Measurements from ENCODE around the gene ANKRD11.
"Not testable (repeated sequence)": the region's sequence is repeated elsewhere in the genome, so short reads cannot be mapped to it uniquely, and the experiment has no call there.

The ANKRD11 gene

DNA sequence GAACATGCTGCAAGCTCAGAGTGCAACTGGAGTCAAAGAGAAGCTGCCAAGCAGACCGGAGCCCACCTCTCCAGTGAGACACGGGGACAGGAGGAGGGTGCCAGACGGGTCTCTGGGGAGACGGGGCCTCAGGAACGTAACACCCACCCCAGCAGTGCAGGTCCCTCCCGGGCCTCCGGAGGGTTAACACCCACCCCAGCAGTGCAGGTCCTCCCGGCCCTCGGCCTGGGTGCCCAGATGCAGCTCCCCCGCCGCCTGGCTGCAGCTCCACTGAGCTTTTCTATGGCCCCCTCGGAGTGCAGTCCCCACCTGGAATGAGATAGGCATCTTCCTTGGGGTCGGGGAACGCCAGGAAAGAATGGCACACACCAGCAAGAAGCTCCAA lies 182.9 kb downstream of the ANKRD11 start:
- Histone ChIP-seq H2AFZ (ENCODE audit: low read depth, low read length) (no peak overlapping the region), H2BK15ac (ENCODE audit: low read depth, poor library complexity, severe bottlenecking) (no peak overlapping the region), H3K9ac (ENCODE audit: low read length) (no peak overlapping the region), H3K27ac (ENCODE audit: low read length, poor library complexity, severe bottlenecking) (no peak overlapping the region), H4K91ac (ENCODE audit: low read length) (no peak overlapping the region), H3K79me1 (replicated peaks; ENCODE audit: low read length, poor library complexity, severe bottlenecking) (peaks cover 48% of the 10 kb centered on the region), H4K8ac (ENCODE audit: low read length) (no peak overlapping the region), H3K18ac (ENCODE audit: low read depth in 1 of 2, low read length in 2 of 2) (no peak overlapping the region), H3K4me2 (ENCODE audit: low read length, poor library complexity, severe bottlenecking) (no peak overlapping the region), H2AK5ac (ENCODE audit: low read length, severe bottlenecking) (no peak overlapping the region), H2BK5ac (ENCODE audit: low read depth, low read length, poor library complexity, severe bottlenecking) (no peak overlapping the region), H3K36me3 (ENCODE audit: control insufficient read depth in 1 of 2, insufficient read depth in 2 of 2, low read depth in 1 of 2, low read length in 2 of 2) (peaks cover 58 to 60% of the 10 kb centered on the region in 2 experiments), H3K9me3 (ENCODE audit: control insufficient read depth, low read length) (no peaks in the 10 kb centered on the region), H2BK120ac (ENCODE audit: low read depth, low read length) (no peak overlapping the region), H3K23ac (ENCODE audit: low read length in 2 of 2) (no peak overlapping the region), H3K14ac (ENCODE audit: low read length in 2 of 2) (no peak overlapping the region), H3K4me1 (ENCODE audit: control insufficient read depth, insufficient read depth, low read depth, low read length) (peaks cover 12% of the 10 kb centered on the region), H3K27me3 (ENCODE audit: control insufficient read depth in 1 of 2, insufficient read depth in 1 of 2, low read length in 2 of 2) (no peaks in the 10 kb centered on the region), H3K4ac (ENCODE audit: low read depth in 1 of 2, low read length in 2 of 2) (no peak overlapping the region), H3K4me3 (ENCODE audit: insufficient read depth in 1 of 2, low read depth in 1 of 2, low read length in 2 of 2) (no peak overlapping the region), H2BK12ac (ENCODE audit: low read length in 2 of 2) (no peak overlapping the region)
- 99% methylated on average over 14 of the region's 14 CpGs for WGBS
- no peak for DNase-seq

DNA sequence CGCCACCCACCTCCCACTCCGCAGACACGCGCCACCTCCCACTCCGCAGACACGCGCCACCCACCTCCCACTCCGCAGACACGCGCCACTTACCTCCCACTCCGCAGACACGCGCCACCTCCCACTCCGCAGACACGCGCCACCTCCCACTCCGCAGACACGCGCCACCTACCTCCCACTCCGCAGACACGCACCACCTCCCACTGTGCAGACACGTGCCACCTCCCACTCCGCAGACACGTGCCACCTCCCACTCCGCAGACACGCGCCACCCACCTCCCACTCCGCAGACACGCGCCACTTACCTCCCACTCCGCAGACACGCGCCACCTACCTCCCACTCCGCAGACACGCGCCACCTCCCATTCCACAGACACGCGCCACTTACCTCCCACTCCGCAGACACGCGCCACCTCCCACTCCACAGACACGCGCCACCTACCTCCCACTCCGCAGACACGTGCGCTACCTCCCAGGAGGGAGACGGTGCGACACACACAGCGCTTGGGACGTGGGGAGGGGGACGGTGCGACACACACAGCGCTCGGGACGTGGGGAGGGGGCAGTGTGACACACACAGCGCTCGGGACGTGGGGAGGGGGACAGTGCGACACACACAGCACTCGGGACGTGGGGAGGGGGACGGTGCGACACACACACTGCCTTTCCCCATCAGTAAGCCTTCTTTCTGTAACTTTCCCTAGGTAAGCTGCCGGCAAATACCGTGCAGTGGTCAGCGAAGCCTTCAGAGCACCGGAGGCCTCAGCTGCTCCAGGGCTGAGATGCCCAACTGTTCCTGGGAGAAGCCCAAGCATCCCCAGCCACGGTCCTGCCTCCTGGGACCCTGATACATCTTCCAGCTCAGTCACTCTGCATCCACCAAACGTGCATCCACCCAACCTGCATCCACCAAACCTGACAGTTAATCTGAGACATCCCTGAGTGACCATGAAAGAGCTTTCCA lies 183.6 kb downstream of the ANKRD11 start:
- H4K91ac ChIP-seq (ENCODE audit: low read length); H2BK5ac ChIP-seq (ENCODE audit: low read depth, low read length, poor library complexity, severe bottlenecking); H3K27me3 ChIP-seq (ENCODE audit: control insufficient read depth in 1 of 2, insufficient read depth in 1 of 2, low read length in 2 of 2); H2BK15ac ChIP-seq (ENCODE audit: low read depth, poor library complexity, severe bottlenecking); DNase-seq; H3K9ac ChIP-seq (ENCODE audit: low read length); H3K9me3 ChIP-seq (ENCODE audit: control insufficient read depth, low read length); H3K4me3 ChIP-seq (ENCODE audit: insufficient read depth in 1 of 2, low read depth in 1 of 2, low read length in 2 of 2); H3K4me2 ChIP-seq (ENCODE audit: low read length, poor library complexity, severe bottlenecking); H3K4ac ChIP-seq (ENCODE audit: low read depth in 1 of 2, low read length in 2 of 2); H2AK5ac ChIP-seq (ENCODE audit: low read length, severe bottlenecking); H2AFZ ChIP-seq (ENCODE audit: low read depth, low read length); H3K14ac ChIP-seq (ENCODE audit: low read length in 2 of 2); H4K8ac ChIP-seq (ENCODE audit: low read length); H3K27ac ChIP-seq (ENCODE audit: low read length, poor library complexity, severe bottlenecking); H2BK120ac ChIP-seq (ENCODE audit: low read depth, low read length); H3K23ac ChIP-seq (ENCODE audit: low read length in 2 of 2): not testable (repeated sequence)
- Histone ChIP-seq H2BK12ac (ENCODE audit: low read length in 2 of 2) (peak overlapping the region in 1 of 2 experiments; percentile 16), H3K18ac (ENCODE audit: low read depth in 1 of 2, low read length in 2 of 2) (peak overlapping the region in 1 of 2 experiments; percentile 9), H3K36me3 (ENCODE audit: control insufficient read depth in 1 of 2, insufficient read depth in 2 of 2, low read depth in 1 of 2, low read length in 2 of 2) (peaks cover 51 to 53% of the 10 kb centered on the region in 2 experiments), H3K4me1 (ENCODE audit: control insufficient read depth, insufficient read depth, low read depth, low read length) (peaks cover 16% of the 10 kb centered on the region), H3K79me1 (replicated peaks; ENCODE audit: low read length, poor library complexity, severe bottlenecking) (peaks cover 44% of the 10 kb centered on the region)
- WGBS: 99% methylated on average over 62 of the region's 69 CpGs

DNA sequence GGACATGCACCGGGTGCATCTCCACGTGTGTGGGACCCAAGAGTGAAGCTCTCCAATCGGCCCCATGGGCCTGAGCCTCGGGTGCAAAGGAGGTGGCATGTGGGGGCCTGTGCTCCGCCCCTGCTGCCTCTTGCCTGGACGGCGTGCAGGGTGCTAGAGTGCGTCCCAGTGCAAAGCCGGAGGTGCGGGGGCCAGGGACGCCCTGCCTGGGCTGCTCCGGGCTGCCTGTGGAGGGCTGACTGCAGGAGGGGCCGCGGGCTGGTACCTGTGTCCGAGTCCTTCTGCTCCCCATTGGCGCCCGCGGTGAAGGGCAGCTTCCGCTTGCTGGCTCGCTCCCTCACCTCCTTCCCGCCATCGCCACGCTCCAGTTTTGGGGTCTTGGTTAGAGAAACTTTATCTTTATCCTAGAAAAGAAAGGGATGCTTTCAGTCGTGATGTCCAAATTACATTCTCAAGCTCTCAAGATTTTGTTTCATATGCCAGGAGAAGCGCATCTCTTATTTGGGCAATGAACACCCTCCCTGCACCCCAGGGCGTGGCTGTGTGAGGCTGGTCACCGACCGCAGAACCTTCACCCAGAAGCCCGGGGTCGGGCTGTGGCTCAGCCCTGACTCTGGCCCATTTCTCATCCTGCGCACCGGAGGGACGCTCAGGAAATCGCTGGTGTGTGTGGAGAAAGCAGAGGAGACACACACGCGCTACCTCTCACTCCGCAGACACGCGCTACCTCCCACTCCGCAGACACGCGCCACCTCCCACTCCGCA lies 185.2 kb downstream of the ANKRD11 start:
- no peak overlapping the region for H2AFZ ChIP-seq (ENCODE audit: low read depth, low read length)
- H3K4ac ChIP-seq (ENCODE audit: low read depth in 1 of 2, low read length in 2 of 2): no peak overlapping the region
- H3K9ac ChIP-seq (ENCODE audit: low read length): no peak overlapping the region
- H2BK15ac ChIP-seq (ENCODE audit: low read depth, poor library complexity, severe bottlenecking): no peak overlapping the region
- no peaks in the 10 kb centered on the region for H3K9me3 ChIP-seq (ENCODE audit: control insufficient read depth, low read length)
- no peak overlapping the region for H3K27ac ChIP-seq (ENCODE audit: low read length, poor library complexity, severe bottlenecking)
- H2BK120ac ChIP-seq (ENCODE audit: low read depth, low read length): no peak overlapping the region
- H4K91ac ChIP-seq (ENCODE audit: low read length): no peak overlapping the region
- no peak for DNase-seq
- H2AK5ac ChIP-seq (ENCODE audit: low read length, severe bottlenecking): no peak overlapping the region
- peaks cover 36 to 61% of the 10 kb centered on the region in 2 experiments for H3K36me3 ChIP-seq (ENCODE audit: control insufficient read depth in 1 of 2, insufficient read depth in 2 of 2, low read depth in 1 of 2, low read length in 2 of 2)
- WGBS: 94% methylated on average over 28 of the region's 43 CpGs
- no peaks in the 10 kb centered on the region for H3K27me3 ChIP-seq (ENCODE audit: control insufficient read depth in 1 of 2, insufficient read depth in 1 of 2, low read length in 2 of 2)
- H3K18ac ChIP-seq (ENCODE audit: low read depth in 1 of 2, low read length in 2 of 2): no peak overlapping the region
- H3K4me3 ChIP-seq (ENCODE audit: insufficient read depth in 1 of 2, low read depth in 1 of 2, low read length in 2 of 2): peak overlapping the region in 1 of 2 experiments; percentile 15
- H2BK12ac ChIP-seq (ENCODE audit: low read length in 2 of 2): no peak overlapping the region
- peaks cover 31% of the 10 kb centered on the region for H3K4me1 ChIP-seq (ENCODE audit: control insufficient read depth, insufficient read depth, low read depth, low read length)
- no peak overlapping the region for H2BK5ac ChIP-seq (ENCODE audit: low read depth, low read length, poor library complexity, severe bottlenecking)
- H3K79me1 ChIP-seq (replicated peaks; ENCODE audit: low read length, poor library complexity, severe bottlenecking): peaks cover 47% of the 10 kb centered on the region
- H3K14ac ChIP-seq (ENCODE audit: low read length in 2 of 2): no peak overlapping the region
- no peak overlapping the region for H4K8ac ChIP-seq (ENCODE audit: low read length)
- no peak overlapping the region for H3K4me2 ChIP-seq (ENCODE audit: low read length, poor library complexity, severe bottlenecking)
- H3K23ac ChIP-seq (ENCODE audit: low read length in 2 of 2): no peak overlapping the region

Data from mesenchymal stem cell (in vitro differentiated cells and primary cell).